Fibroblast of skin of abdomen (primary cell): ENCODE measurements around the gene TFIP11.

Source experiments
- DNase-seq: peaks from one replicate; pipeline ENCODE4 v3.0.0-alpha.2; 2013

Gene TFIP11

DNA sequence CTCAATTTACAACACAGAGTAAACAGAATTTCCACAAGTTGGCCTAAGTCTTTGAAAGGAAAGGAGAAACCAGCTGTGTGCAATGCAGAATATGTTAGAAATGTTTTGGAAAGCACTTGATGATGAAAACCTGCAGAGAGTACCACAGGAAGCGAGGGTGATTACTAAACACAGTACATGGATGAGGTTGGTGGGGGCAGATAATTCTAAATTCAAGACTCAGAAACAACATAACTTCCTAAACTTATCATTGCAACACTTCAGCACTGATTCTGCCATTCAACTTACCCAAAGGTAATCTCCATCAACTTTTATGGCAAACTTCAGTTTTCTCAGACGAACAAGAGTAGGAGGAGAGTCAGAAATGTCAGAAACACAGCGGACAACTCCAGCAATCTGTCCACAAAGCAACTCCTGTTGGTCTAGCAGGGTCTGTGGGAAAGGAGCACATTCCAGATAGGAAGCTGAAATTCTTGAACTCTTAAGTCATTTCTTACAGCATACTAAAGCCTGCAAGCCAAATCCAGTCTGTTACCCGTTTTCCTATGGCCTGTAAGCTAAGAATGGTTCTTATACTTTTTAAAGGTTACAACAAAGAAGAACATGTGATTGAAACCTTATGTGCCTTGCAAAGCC, 35.5 kb downstream of the TFIP11 start:
- DNase-seq, result peak; percentile 82

DNA sequence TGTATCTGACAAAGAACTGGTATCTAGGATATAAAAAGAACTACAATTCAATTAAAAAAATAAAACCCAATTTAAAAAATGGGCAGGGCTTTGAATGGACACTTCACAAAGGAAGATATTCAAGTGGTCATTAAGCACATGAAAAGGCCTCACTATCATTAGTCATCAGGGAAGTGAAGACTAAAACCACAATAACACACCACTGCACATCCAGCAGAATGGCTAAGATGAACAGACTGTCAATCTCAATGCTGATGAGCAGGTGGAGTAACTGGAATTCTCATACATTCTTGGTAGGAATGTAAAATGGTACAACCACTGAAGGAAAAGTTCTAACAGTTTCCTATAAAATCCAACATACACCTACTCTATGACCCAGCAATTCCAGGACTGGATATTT, 37.6 kb downstream of the TFIP11 start:
- no peak for DNase-seq

DNA sequence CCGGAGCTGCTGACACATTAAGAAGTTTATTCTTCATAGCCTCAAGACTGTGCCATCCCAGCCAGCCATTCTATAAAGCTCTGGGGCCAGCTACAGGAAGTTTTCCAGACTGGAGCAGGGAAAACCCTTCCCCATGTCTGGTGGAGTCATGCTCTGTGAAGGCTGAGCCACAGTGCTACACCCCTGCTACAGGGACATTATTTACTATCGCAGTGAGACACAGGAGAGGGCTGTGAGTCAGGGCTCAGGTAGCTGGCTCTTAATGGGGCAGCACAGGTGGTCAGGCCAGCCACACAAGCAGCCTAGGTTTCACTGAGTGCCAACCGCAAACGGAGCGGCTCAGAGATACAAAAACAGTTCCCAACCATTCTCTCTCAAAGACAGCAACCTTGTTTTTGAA, 40.8 kb downstream of the TFIP11 start:
- DNase-seq, result peak; percentile 92

DNA sequence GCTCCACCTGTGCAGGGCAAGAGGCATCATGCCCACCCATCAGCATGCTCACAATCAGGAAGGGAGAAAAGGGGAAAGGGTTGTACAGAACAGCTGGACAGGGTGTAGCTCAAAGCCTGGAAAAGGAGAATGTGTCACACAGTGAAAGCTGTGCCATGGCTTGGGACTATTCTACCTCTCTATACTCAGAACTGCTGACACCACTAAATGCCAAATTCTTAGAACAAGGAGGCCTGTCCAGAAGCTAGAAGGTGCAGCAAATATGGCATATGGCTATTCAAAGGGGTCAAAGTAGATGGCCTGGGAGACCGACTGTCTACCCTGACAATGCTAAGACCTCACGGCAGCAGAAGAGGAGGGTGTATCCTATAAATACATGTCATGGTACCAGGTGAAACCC, 41.5 kb downstream of the TFIP11 start:
- no peak for DNase-seq

DNA sequence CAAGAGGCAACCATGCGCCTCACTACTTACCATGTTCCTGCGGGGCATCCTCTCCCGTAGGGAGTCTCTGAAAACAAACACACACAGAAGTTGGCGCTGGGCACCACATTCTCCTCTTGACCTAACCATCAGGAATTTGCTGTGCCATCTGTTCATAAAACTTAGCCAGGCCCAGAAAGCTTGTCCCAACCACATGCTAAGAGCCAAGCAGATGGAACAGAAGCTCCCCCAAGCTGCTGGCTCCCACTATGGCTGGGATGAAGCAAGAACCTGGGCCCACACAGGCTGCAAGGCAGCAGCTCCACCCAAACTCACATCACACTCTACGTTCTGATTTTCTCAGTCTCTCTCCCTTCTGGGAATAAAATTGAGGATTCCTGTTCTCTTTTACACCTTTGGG, 46.1 kb downstream of the TFIP11 start:
- no peak for DNase-seq

DNA sequence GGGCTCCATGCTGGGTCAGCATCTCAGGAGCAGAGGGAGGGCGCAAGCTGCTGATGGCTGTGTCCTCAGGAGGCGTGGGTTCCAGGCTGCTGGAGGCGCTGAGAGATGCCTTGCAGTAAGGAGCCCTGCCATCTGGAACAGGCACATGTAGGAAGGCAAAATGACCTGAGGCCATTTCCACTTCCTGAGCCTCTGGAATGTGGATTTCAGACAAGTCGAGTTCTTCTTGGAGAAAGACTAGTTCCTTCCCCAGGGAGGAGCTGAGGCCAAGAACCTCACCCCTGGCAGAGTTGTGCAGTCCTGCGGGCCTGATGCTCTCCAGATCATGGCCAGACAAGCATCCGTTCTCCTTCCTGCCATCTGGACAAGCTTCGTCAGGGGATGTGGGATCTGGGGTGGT, 48.0 kb downstream of the TFIP11 start:
- DNase-seq, result no peak

DNA sequence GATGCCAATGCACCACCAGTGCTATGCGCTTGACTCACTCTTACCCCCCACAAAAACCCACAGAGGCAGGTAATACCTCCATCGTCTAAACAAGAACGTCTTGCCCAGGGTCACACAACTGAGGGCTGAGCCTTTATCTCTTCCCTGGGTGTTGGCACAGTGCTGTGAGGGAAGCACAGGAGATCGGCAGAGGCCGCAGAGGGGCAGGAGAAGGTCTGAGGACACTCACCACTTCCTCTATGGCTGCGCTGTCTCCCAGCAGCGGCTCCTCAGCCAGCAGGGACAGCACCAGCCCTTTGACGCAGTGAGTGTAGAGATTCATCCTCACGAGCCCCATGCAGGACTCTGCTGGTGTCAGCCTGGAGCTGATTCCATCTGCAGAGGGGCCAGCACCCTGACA, 48.6 kb downstream of the TFIP11 start:
- DNase-seq, result no peak

DNA sequence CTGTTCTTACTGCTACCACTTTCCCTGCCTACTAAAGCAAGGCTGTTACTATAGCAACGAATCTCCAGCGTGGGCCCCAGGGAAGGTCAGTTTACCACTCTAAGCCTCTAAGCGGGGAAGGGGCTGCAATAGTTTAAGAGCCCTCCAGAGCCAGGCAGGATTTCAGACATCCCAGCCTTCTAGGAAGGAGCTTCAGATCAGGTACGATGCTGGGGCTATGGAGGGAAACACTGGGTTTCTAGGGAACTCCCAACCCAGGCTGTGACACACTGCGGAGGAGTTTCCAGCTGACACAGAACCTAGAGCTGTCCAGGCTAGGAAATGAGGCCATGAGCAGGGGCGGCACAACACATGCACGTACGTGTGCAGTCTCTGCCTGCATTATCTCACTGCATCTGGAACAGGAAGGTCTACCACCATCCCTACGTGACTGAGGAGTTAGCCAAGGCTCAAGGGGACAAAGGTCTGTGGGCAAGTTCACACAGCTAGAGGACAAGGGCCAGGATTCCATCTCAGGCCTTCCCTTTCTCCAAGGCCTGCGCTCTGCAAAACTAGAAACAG, 49.1 kb downstream of the TFIP11 start:
- DNase-seq, result no peak

DNA sequence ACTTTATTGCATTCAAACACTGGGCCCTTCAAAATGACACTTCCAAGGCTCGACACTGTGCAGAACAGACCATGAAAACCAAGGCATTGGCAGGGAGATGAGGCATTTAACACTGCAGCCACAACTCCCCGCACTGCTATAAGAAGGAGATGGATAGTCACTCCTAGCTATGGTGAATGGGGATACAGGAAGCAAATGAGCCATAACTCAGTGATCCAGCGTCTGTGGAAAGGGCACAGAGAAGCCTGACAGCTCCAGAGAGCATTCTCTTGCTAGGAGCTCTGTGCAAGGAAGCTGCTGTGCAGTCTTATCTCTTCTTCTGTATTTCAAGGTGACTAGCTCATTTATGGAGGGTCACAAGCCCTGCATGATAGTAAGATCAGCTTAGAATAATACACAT, 49.6 kb downstream of the TFIP11 start:
- DNase-seq, result no peak

DNA sequence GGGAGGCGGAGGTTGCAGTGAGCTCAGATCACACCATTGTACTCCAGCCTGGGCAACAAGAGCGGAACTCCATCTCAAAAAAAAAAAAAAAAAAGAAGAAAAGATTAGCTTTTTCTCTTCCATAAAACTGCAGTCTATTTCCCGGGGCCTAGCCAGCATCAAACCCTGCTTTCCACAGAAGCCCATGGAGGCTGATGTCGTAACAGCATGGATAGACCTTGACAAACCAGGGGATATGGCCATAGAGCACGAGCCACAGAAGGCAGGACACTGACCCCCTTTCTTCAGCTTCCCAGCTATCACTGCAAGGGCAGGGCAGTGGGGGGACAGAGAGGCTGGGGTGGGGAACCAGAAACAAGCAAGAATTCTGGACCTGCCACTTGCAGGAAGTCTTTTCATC, 50.2 kb downstream of the TFIP11 start:
- DNase-seq, result no peak

DNA sequence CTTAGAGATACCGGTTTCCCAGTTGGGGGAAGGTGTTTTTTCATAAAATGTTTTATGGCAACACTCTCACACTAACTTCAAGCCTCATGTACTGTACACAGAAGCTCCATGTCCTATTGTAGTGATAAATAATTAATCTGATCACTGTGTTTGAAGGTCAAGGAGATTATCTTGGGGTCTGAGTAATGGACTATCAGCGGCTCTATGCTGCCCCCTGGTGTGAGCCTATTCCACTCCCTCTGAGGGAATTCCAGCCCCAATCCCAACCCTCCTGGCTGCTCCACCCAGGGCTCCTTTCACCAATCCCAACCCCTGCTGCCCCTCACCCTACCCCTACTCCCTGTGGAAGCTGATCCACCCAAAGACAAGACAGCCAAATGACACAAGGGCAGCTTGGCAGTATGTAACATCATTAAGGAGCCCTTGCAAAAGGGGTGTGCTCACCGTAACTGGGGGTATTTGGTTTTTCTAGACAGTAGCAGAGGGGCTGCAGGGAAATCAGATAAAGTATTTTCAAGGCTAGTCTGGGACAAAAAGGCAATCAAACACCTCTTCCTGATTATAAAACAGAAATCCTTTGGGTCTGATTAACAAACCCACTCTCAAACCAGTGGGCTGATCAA, 51.0 kb downstream of the TFIP11 start:
- peak; percentile 44 for DNase-seq

DNA sequence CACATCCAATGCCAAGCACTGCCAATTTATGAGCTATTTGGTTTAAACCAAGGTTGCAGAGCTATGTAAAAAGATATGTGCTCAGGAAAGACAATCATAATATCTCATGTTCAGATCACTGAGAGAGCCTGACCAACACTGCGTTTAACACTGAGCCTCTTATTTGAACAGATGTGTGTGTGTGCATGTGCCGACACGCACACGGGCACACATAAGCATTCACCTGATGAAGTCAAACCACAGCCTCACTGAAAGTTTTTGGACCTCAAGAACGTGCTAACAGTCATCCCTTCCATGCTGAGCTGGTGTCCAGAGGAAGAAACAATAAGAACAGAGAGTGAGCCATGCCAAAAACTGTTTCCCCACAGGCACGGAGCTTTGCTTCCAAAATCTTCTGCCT, 52.1 kb downstream of the TFIP11 start:
- DNase-seq, result no peak

DNA sequence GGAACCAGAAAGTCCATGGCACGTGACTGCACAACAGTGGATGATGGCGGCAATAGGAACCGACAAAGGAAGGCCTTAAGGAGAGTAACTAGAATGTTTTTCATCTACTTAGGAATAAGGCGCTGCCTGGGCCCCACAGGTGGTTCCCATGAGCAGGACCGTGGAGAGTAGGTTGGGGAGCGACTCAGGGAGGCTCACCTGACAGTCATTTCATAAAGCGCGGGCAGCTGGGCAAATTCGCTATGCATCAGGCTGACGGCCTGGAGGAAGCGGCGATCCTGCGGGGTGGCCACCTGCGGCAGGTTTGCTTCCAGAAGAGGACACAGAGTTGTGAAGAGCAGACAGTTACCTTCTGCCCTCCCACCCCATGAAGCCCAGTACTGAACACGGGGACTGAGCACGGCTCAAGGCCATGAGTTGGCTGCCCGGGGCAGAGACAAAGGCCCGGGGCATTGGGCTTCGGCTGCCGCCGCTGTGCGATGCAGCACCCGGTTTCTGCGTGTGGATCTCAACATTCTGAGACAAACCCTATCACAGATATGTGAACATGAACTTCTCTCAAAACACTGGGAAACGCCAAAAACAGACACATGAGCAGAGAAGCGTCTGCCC, 54.5 kb downstream of the TFIP11 start:
- DNase-seq, result no peak

DNA sequence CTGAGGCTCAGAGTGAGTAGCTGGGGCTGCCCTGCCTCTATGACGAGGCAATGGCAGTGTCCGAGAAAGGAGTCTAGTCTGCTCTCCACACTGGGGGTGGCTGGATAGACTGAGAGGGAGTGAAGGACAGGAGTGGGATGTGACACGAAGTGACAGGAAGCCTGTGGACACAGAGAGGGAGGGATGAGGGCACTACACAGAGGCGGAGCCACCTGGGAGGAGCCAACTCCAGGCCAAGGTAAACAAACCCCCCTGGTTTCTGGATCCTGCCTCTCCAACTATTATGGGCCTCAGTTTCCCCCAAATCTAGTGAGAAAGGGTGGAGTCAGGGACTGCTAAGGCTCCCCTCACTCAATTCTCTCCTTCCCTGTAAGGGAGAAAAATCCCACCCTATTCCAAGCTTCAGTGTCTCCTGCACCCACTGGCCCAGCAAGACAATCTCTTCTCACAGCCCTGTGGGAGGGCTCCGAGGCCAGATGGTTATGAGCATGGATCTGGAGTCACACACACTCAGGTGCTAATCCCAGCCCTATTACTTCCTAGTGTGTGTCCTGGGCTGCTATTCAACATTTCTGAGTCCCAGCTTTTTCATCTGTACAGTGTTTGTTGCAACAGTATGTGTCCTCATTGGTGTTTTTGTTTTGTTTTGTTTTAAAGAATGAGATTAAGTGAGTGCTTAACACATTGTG, 58.3 kb downstream of the TFIP11 start:
- DNase-seq, result no peak

DNA sequence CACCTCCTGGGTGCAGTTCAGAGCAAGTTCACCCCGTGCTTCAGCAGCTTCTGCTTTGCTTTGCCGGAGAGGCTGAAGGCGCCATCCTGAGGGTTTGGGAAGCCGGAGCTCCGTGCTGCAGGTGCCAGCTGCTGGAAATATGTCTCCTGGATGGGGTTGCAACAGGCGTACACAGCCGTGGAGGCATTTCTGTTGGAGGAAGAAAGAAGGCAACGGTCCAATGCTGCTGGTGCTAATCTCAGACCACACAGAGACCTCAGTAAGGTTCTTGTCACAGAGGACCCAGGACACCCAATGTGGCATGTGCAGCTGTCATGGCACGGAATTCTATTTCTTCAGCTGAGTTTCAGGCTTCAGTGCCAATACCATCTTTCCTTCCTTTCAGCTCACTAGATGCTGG, 59.1 kb downstream of the TFIP11 start:
- DNase-seq, result no peak

DNA sequence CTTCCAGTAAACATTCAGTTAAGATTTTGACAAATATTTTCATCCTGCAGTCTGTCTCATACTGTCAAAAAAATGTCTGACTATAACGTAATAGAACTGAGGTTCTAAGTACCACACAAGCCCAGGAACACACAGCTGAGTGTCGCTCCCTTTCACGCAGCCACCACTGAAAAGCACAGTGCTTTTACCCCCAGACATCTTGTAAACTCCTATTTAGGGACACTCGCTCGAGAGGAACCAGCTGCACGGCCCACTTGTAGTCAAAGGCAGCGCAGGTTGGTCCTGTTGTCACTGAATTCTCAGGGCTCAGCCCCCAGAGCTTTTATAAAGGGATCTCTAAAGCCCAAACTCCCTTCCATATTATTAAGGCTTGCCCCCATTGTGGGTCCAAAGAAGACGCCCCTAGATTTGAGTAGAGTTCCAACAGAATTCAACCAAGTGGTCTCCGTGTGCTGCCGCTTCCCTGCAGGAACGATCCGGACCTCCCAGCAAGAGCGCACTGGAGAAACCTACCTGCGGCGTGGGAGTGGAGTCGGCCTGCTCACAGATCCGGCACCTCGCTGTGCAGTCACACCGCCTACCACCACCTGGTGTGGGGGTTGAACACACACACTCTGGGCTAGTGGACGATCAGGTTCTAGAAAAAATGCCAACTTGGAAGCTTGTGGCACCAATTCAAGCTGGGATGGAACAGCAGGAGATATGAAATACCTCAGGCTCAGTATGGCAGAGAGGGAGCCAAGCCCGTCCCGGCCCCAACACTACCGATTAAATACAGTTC, 59.8 kb downstream of the TFIP11 start:
- DNase-seq, result no peak

DNA sequence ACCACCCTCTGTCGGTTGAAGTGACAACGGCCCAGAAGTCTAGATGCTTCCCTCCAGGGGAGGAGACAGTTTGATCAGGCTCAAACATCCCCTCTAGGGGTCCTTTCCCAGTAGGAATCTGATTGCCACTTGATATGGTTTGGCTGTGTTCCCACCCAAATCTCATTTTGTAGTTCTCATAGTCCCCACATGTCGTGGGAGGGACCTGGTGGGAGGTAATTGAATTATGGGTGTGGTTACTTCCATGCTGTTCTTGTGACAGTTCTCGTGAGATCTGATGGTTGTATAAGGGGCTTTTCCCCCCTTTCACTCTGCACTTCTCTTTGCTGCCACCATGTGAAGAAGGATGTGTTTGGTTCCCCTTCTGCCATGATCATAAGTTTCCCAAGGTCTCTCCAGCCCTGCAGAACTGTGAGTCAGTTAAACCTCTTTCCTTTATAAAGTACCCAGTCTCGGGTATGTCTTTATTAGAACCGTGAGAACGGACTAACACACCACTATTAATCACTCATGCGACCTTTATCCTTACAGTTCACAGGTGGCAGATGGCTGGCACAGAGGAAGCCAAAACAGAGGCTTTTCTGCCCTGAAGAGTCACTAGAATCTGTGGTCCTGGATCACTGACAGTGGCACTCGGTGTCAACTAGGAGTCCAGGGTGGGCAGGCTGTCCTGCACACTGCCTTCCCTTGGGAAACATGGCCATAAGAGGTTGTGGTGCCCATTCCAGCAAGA, 61.7 kb downstream of the TFIP11 start:
- no peak for DNase-seq

DNA sequence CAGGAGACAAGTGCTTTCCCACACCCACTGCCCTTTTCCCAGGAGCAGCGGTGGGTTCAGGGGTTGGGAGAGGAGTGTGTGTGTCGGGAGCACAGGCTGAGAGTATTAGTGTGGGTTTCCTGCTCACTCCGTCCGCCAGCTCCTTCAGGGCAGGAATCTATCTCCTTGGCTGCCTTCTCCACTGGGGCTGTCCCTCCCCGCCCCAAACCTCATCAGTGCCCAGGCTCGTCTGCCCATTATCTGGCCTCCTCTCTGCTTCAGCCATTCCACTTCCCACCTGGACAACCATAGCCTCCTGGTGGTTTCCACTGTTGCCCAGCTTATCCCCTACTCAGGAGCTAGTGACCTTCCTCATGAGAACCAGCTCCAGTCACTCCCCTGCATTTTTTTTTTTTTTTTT, 63.3 kb downstream of the TFIP11 start:
- DNase-seq, result no peak

DNA sequence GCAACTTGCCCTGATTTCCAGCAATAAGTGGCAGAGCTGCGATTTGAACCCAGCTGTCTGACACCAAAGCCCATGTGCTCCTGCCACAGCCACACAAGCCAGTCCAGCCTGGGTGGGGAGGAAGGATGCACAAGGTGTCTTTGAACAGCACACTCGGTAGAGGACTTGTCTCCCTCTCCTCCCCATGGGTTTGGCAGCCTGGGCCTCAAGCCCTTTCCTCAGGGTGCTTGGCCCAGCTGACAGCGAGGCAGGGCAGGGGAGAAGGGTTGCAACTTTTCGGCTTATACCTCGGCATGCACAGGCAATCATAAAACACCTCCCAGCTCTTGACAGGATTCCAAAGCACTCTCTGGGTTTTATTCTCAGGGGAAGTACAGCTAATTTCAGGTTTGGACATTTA, 63.9 kb downstream of the TFIP11 start:
- DNase-seq, result no peak

DNA sequence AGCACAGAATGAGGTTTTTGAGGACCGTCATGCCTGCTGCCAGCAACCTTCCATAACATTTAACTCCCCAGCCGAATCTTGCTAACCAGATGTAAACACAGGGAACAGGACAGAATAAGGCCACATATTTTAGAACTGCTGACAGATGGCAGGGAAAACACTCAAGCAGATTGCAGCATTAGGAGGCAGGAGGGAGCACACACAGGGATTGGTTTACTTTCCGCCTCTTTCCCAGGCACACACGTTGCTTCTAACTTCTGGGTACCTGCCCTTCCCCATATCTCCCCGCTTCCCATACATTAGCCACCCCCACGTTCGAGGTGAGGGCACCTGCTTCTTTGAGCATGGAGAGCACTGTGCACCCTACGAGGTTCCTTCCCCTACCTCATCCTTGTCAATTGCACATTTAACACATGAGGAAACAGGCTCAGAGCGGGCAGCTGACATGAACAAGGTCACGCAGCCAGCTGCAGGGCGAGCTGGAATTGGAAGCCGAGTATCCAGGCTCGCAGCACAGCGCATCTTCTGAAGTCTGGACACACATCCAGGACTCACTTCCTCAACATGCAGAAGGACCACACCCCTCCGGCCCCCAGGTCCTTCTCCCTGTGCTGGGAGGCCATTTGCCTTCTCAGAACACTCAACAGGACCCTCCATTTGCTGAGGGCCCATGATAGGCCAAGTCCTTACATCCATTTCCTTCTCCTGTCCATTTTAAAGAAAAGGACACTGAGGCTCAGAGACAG, 64.5 kb downstream of the TFIP11 start:
- no peak for DNase-seq

DNA sequence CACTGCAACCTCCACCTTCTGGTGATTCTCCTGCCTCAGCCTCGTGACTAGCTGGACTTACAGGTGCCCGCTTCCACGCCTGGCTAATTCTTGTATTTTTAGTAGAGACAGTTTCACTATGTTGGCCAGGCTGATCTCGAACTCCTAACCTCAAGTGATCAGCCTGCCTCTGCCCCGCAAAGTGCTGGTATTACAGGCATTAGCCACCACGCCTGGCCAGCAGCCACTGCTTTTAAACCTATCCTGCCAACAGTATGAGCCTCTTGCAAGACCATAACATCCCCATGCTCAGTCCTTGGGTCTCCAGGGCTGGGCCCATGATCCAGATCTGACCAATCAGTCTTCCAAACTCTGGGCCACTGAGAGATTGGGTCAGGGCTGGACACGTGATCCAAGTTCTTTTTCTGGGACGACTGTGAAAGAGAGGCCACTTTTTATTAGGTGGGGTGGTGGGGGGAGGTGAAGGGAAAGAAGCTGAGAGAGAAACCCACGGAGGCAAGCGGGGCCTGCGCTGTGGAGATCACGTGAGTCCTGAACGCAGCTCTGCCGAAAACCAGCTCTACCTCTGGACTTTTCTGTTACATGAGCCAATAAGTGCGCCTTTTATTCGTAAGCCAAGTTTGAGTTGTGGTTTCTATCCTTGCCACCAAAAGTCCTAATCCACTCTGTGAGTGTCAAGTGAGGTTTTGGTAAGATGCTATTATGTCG, 65.3 kb downstream of the TFIP11 start:
- no peak for DNase-seq
